H9 (cell line): ENCODE measurements around the gene FTH1. TPM values are rescaled to one million over a fixed set of nuclear protein-coding genes. Genes with fewer than 3 reads are reported as not detected.

Experiments used
- DNase-seq: peaks from one replicate; pipeline ENCODE4 v3.0.0-alpha.2; 2017
- H2AFZ ChIP-seq: one replicate; pipeline ENCODE4 v1.6.1; 2013; ENCODE audit warnings: mild to moderate bottlenecking, low read length, control low read depth, moderate library complexity
- H2AK5ac ChIP-seq: 2 replicates; pipeline ENCODE4 v1.6.1; 2013; ENCODE audit warnings: low read length, control low read depth, mixed read lengths; ENCODE audit not compliant: insufficient read length
- H2BK120ac ChIP-seq: one replicate; pipeline ENCODE4 v1.6.1; 2013; ENCODE audit warnings: low read depth, mild to moderate bottlenecking, low read length, control low read depth, inconsistent platforms; ENCODE audit not compliant: poor library complexity, severe bottlenecking
- H2BK12ac ChIP-seq: 2 replicates; pipeline ENCODE4 v1.6.1; 2013; ENCODE audit warnings: low read length, control low read depth, mixed read lengths, low read depth; ENCODE audit not compliant: insufficient read length
- H2BK15ac ChIP-seq: 2 replicates; pipeline ENCODE4 v1.6.1; 2013; ENCODE audit warnings: low read depth, low read length, control low read depth
- H2BK20ac ChIP-seq: one replicate; pipeline ENCODE4 v1.6.1; 2013; ENCODE audit warnings: low read depth, mild to moderate bottlenecking, low read length, control low read depth, inconsistent platforms; ENCODE audit not compliant: poor library complexity, severe bottlenecking
- H2BK5ac ChIP-seq: 2 replicates; pipeline ENCODE4 v1.6.1; 2013; ENCODE audit warnings: low read length, control low read depth, mixed read lengths; ENCODE audit not compliant: insufficient read length
- H3K14ac ChIP-seq: 2 replicates; pipeline ENCODE4 v1.6.1; 2013; ENCODE audit warnings: low read length, control low read depth; ENCODE audit not compliant: insufficient read depth
- H3K18ac ChIP-seq: 2 replicates; pipeline ENCODE4 v1.6.1; 2013; ENCODE audit warnings: low read depth, mild to moderate bottlenecking, mixed read lengths, low read length, control low read depth; ENCODE audit not compliant: insufficient read length
- H3K23ac ChIP-seq: 2 replicates; pipeline ENCODE4 v1.6.1; 2013; ENCODE audit warnings: low read length, control low read depth, mixed read lengths, low read depth; ENCODE audit not compliant: insufficient read length
- H3K23me2 ChIP-seq: 2 replicates; pipeline ENCODE4 v1.6.1; 2013; ENCODE audit warnings: low read depth, mild to moderate bottlenecking, mixed read lengths, low read length, control low read depth; ENCODE audit not compliant: insufficient read length, poor library complexity, severe bottlenecking
- H3K27ac ChIP-seq: 2 replicates; pipeline ENCODE4 v1.5.1; 2013; ENCODE audit warnings: low read length, control low read depth, mixed read lengths, low read depth; ENCODE audit not compliant: insufficient read length
- H3K27me3 ChIP-seq: 2 replicates; pipeline ENCODE4 v1.6.1; 2013; ENCODE audit warnings: low read length, control low read depth, inconsistent platforms; ENCODE audit not compliant: insufficient read depth
- H3K4ac ChIP-seq: 2 replicates; pipeline ENCODE4 v1.6.1; 2013; ENCODE audit warnings: low read depth, mild to moderate bottlenecking, control low read depth, inconsistent platforms, low read length, moderate library complexity
- H3K4me1 ChIP-seq: 2 replicates; pipeline ENCODE4 v1.6.1; 2013; ENCODE audit warnings: low read length, control low read depth, inconsistent platforms; ENCODE audit not compliant: insufficient read depth
- H3K4me2 ChIP-seq: 2 replicates; pipeline ENCODE4 v1.6.1; 2013; ENCODE audit warnings: low read length, control low read depth, mixed read lengths; ENCODE audit not compliant: insufficient read length, insufficient read depth
- H3K56ac ChIP-seq: 2 replicates; pipeline ENCODE4 v1.6.1; 2013; ENCODE audit warnings: low read depth, mild to moderate bottlenecking, mixed read lengths, low read length, control low read depth; ENCODE audit not compliant: insufficient read length
- H3K79me1 ChIP-seq: 2 replicates; pipeline ENCODE4 v1.6.1; 2013; ENCODE audit warnings: low read depth, mild to moderate bottlenecking, moderate library complexity, low read length, control low read depth, inconsistent platforms; ENCODE audit not compliant: insufficient read depth, poor library complexity, severe bottlenecking
- H3K79me2 ChIP-seq: 2 replicates; pipeline ENCODE4 v1.6.1; 2013; ENCODE audit warnings: low read length, control low read depth, inconsistent platforms; ENCODE audit not compliant: insufficient read depth
- H3K9ac ChIP-seq: 2 replicates; pipeline ENCODE4 v1.6.1; 2013; ENCODE audit warnings: low read length, control low read depth, mixed read lengths; ENCODE audit not compliant: insufficient read length; ENCODE audit errors: extremely low read depth
- H3K9me3 ChIP-seq: one replicate; pipeline ENCODE4 v1.6.1; 2013; ENCODE audit warnings: low read depth, low read length, inconsistent platforms; ENCODE audit not compliant: control insufficient read depth
- H3T11ph ChIP-seq: one replicate; pipeline ENCODE4 v1.6.1; 2013; ENCODE audit warnings: mild to moderate bottlenecking, low read length, control low read depth, inconsistent platforms
- H4K20me1 ChIP-seq: one replicate; pipeline ENCODE4 v1.6.1; 2013; ENCODE audit not compliant: control insufficient read depth, insufficient read length, insufficient read depth
- H4K5ac ChIP-seq: 2 replicates; pipeline ENCODE4 v1.6.1; 2013; ENCODE audit warnings: low read depth, mild to moderate bottlenecking, mixed read lengths, low read length, control low read depth; ENCODE audit not compliant: insufficient read length
- H4K8ac ChIP-seq: replicated peaks from 2 replicates; pipeline ENCODE4 v1.6.1; 2013; ENCODE audit warnings: low read length, control low read depth, mixed read lengths, low read depth; ENCODE audit not compliant: insufficient read length
- H4K91ac ChIP-seq: 2 replicates; pipeline ENCODE4 v1.6.1; 2013; ENCODE audit warnings: low read depth, mild to moderate bottlenecking, moderate library complexity, mixed read lengths, low read length, control low read depth; ENCODE audit not compliant: insufficient read length
- H3K27ac Mint-ChIP-seq, 3 experiments: 2 replicates in 2 of 3; 3 replicates in 1 of 3; pipeline ENCODE4 v1.8.0; 2020 to 2021; ENCODE audit warnings: mixed read lengths in 3 of 3, mild to moderate bottlenecking in 1 of 3, moderate library complexity in 1 of 3
- H3K27me3 Mint-ChIP-seq: 2 replicates; pipeline ENCODE4 v1.8.0; 2021; ENCODE audit warnings: low read depth, mild to moderate bottlenecking, moderate library complexity, mixed read lengths
- H3K36me3 Mint-ChIP-seq, 3 experiments: 2 replicates in 2 of 3; 3 replicates in 1 of 3; pipeline ENCODE4 v1.8.0; 2020 to 2021; ENCODE audit warnings: low read depth in 3 of 3, mixed read lengths in 3 of 3; ENCODE audit not compliant: insufficient read depth in 1 of 3
- H3K4me1 Mint-ChIP-seq, 2 experiments: 2 replicates each; pipeline ENCODE4 v1.8.0; 2020; ENCODE audit warnings: mixed read lengths in 2 of 2
- H3K4me3 Mint-ChIP-seq, 2 experiments: 2 replicates in 1 of 2; 3 replicates in 1 of 2; pipeline ENCODE4 v1.8.0; 2020 to 2021; ENCODE audit warnings: mild to moderate bottlenecking in 2 of 2, mixed read lengths in 2 of 2, moderate library complexity in 1 of 2
- H3K9me3 Mint-ChIP-seq, 2 experiments: 2 replicates in 1 of 2; 3 replicates in 1 of 2; pipeline ENCODE4 v1.8.0; 2020; ENCODE audit warnings: mild to moderate bottlenecking in 2 of 2, mixed read lengths in 2 of 2, moderate library complexity in 1 of 2
- WGBS: extraction: QIAGEN DNeasy Blood & Tissue Kit; methylation state at CpG from one replicate; pipeline ENCODE4 v1.1.7; 2013; ENCODE audit warnings: missing lambda C conversion rate, low lambda C conversion rate, mixed read lengths; ENCODE audit not compliant: insufficient read length; ENCODE audit errors: extremely low coverage; 5-methylcytosine and 5-hydroxymethylcytosine counted together
- total RNA-seq: library from RNA; stranded (reverse); gene quantifications from 2 replicates; pipeline ENCODE4 v1.2.1, GENCODE V29; 2021
- TF ChIP-seq, protein P1 (sequence below): fragments of 200-600 bp; sonication (generic); conservative IDR thresholded peaks from 3 replicates; pipeline ENCODE4 v1.8.0; 2021; ENCODE audit warnings: antibody characterized with exemption, mild to moderate bottlenecking

The FTH1 gene
- total RNA-seq, 1 experiment from 2014 or later = 1,505 TPM

DNA sequence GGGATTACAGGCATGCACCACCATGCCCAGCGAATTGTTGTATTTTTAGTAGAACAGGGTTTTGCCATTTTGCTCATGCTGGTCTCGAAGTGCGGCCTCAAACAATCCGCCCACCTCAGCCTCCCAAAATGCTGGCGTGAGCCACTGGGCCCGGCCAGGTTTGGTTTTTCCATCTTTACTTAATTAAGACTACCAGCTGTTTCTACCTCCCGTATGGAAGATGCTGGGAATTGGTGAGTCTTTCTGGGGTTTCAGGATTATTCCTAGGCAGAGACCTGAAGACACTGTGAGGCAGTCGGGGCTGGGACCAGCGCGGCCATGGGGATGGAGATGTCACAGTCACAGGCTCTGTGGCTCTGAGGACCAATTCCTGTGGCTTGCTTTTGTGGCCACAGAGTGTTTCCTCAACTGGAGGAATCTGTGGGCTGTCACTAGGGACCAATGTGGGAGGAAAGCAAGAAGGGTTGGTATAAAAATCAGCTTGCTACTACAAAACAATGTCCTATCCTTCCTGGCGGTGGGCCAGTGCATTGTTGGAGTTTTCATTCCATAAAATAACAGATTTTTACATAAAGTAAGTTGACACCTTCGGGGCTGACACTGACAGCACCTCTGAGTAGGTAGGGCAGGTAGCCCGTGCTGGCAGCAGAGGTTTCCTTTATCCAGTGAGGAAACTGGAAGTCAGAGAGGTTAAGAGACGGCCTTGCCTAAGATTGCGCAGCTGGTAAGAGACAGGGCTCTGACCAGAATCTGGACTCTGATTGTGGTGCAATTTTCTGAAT, 8.4 kb upstream of the FTH1 start:
- no peak overlapping the region for H2BK15ac ChIP-seq
- no peak overlapping the region for H2BK120ac ChIP-seq
- H2BK20ac ChIP-seq = no peak overlapping the region
- DNase-seq = no peak
- no peak overlapping the region for H3K9ac ChIP-seq
- no peak overlapping the region for H3K56ac ChIP-seq
- no peak overlapping the region for H4K91ac ChIP-seq
- H3K9me3 Mint-ChIP-seq = no peaks in the 10 kb centered on the region
- no peaks in the 10 kb centered on the region for H3K27me3 ChIP-seq
- H3K4me2 ChIP-seq = no peak overlapping the region
- H3K23ac ChIP-seq = no peak overlapping the region
- no peak overlapping the region for H4K5ac ChIP-seq
- peaks cover 35% of the 10 kb centered on the region in 2 experiments for H3K4me1 Mint-ChIP-seq
- H3K79me2 ChIP-seq = no peaks in the 10 kb centered on the region
- no peak overlapping the region for H4K8ac ChIP-seq
- H3K4me1 ChIP-seq = peaks cover 9% of the 10 kb centered on the region; the same call in 1 of the 2 replicates
- peaks cover 42% of the 10 kb centered on the region for H3K27me3 Mint-ChIP-seq
- H3T11ph ChIP-seq = no peak overlapping the region
- H2AK5ac ChIP-seq = no peak overlapping the region
- H3K4me3 Mint-ChIP-seq = no peak overlapping the region
- no peak overlapping the region for H2BK5ac ChIP-seq
- H3K36me3 Mint-ChIP-seq = no peaks in the 10 kb centered on the region
- H3K23me2 ChIP-seq = no peaks in the 10 kb centered on the region
- H4K20me1 ChIP-seq = no peaks in the 10 kb centered on the region
- no peak overlapping the region for H3K14ac ChIP-seq
- no peak overlapping the region for H3K4ac ChIP-seq
- H3K27ac Mint-ChIP-seq = no peak overlapping the region
- H3K27ac ChIP-seq = no peak overlapping the region
- no CpG with 5 or more reads among the region's 15 CpGs for WGBS
- no peaks in the 10 kb centered on the region for H3K79me1 ChIP-seq
- H2AFZ ChIP-seq = no peak overlapping the region
- no peak overlapping the region for H2BK12ac ChIP-seq
- no peak overlapping the region for H3K18ac ChIP-seq
- TF ChIP-seq, protein P1, sequence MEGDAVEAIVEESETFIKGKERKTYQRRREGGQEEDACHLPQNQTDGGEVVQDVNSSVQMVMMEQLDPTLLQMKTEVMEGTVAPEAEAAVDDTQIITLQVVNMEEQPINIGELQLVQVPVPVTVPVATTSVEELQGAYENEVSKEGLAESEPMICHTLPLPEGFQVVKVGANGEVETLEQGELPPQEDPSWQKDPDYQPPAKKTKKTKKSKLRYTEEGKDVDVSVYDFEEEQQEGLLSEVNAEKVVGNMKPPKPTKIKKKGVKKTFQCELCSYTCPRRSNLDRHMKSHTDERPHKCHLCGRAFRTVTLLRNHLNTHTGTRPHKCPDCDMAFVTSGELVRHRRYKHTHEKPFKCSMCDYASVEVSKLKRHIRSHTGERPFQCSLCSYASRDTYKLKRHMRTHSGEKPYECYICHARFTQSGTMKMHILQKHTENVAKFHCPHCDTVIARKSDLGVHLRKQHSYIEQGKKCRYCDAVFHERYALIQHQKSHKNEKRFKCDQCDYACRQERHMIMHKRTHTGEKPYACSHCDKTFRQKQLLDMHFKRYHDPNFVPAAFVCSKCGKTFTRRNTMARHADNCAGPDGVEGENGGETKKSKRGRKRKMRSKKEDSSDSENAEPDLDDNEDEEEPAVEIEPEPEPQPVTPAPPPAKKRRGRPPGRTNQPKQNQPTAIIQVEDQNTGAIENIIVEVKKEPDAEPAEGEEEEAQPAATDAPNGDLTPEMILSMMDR = no peak
- H3K9me3 ChIP-seq = no peaks in the 10 kb centered on the region
